ENCODE data around the gene MMP25. TPM values are rescaled to one million over a fixed set of nuclear protein-coding genes. Genes with fewer than 3 reads are reported as not detected.

Gene MMP25
- polyA plus RNA-seq, 1 donor (not counting 4 experiments of a cell fraction or from before 2014, with no cell fraction given), result 0.09 TPM

DNA sequence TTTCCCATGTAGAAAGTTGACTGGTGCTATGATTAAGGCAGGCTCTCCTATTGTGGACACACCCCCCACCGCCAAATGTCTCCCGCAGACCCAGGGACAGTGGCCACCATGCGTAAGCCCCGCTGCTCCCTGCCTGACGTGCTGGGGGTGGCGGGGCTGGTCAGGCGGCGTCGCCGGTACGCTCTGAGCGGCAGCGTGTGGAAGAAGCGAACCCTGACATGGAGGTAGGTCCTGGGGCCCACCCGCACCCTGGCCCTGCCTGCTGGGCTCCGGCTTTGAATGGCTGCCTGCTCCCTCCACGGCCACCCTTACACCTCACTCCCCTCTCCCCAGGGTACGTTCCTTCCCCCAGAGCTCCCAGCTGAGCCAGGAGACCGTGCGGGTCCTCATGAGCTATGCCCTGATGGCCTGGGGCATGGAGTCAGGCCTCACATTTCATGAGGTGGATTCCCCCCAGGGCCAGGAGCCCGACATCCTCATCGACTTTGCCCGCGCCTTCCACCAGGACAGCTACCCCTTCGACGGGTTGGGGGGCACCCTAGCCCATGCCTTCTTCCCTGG lies 3.6 kb downstream of the MMP25 start:
- no peak for FAIRE-seq
- TF ChIP-seq, protein P1, sequence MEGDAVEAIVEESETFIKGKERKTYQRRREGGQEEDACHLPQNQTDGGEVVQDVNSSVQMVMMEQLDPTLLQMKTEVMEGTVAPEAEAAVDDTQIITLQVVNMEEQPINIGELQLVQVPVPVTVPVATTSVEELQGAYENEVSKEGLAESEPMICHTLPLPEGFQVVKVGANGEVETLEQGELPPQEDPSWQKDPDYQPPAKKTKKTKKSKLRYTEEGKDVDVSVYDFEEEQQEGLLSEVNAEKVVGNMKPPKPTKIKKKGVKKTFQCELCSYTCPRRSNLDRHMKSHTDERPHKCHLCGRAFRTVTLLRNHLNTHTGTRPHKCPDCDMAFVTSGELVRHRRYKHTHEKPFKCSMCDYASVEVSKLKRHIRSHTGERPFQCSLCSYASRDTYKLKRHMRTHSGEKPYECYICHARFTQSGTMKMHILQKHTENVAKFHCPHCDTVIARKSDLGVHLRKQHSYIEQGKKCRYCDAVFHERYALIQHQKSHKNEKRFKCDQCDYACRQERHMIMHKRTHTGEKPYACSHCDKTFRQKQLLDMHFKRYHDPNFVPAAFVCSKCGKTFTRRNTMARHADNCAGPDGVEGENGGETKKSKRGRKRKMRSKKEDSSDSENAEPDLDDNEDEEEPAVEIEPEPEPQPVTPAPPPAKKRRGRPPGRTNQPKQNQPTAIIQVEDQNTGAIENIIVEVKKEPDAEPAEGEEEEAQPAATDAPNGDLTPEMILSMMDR (optimal IDR thresholded peaks at IDR 0.05 in 1 of 3, IDR thresholded peaks at IDR 0.05 in 1 of 3, conservative IDR thresholded peaks at IDR 0.05 in 1 of 3; ENCODE audit: extremely low read depth in 1 of 3, insufficient read depth in 2 of 3, low read length in 3 of 3), result no peak
- no peak for TF ChIP-seq EZH2 (IDR thresholded peaks at IDR 0.05; ENCODE audit: low read length)
- no peak overlapping the region for H3K4me3 ChIP-seq (ENCODE audit: control insufficient read depth in 2 of 3, extremely low read depth in 1 of 3, insufficient read depth in 2 of 3, low read depth in 1 of 3, low read length in 3 of 3)
- peaks cover 0 to 6% of the 10 kb centered on the region in 2 experiments for H3K36me3 ChIP-seq (ENCODE audit: control insufficient read depth in 2 of 2, extremely low read depth in 1 of 2, insufficient read depth in 2 of 2, low read length in 2 of 2)
- H3K9me3 ChIP-seq (ENCODE audit: control insufficient read depth, low read depth, low read length), result no peaks in the 10 kb centered on the region
- H3K9me1 ChIP-seq (ENCODE audit: control insufficient read depth, extremely low read depth, insufficient read depth, low read length), result no peaks in the 10 kb centered on the region
- no peak overlapping the region for H3K9ac ChIP-seq (ENCODE audit: control insufficient read depth, extremely low read depth, insufficient read depth, low read length)
- peaks cover 41% of the 10 kb centered on the region for H3K27me3 ChIP-seq (ENCODE audit: control insufficient read depth, extremely low read depth, insufficient read depth, low read length)
- no peak for DNase-seq (ENCODE audit: low read depth, low spot score)
- no peak overlapping the region for H3K27ac ChIP-seq (ENCODE audit: control insufficient read depth, insufficient read depth, low read length)
- no peak overlapping the region for H2AFZ ChIP-seq (ENCODE audit: control insufficient read depth, low read length)
- no peaks in the 10 kb centered on the region for H3K79me2 ChIP-seq (ENCODE audit: control insufficient read depth, insufficient read depth, low read length)
- dilution Hi-C loops (cut with MboI; ENCODE audit: extremely low pct_ligation_motif_present, low sequenced_read_pairs), result no loop called here
- H4K20me1 ChIP-seq (ENCODE audit: control insufficient read depth, extremely low read depth, insufficient read depth, low read length), result no peaks in the 10 kb centered on the region
- H3K4me1 ChIP-seq (ENCODE audit: control insufficient read depth, extremely low read depth, insufficient read depth, low read length), result no peaks in the 10 kb centered on the region
- no peak overlapping the region for H3K4me2 ChIP-seq (ENCODE audit: control insufficient read depth, extremely low read depth, insufficient read depth, low read depth, low read length)

DNA sequence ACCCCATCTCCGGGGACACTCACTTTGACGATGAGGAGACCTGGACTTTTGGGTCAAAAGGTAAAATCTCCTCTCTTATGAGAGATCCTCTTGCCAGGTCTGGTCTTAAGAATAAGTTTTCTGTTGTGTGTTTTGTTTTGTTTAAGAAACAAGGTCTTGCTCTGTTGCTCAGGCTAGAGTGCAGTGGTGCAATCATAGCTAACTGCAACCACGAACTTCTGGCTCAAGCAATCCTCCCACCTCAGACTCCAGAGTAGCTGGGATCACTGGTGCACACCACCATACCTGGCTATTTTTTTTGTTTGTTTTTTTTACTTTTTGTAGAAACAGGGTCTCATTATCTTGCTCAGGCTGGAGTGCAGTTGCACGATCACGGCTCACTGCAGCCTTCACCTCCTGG lies 4.1 kb downstream of the MMP25 start:
- H3K4me1 ChIP-seq (ENCODE audit: control insufficient read depth, extremely low read depth, insufficient read depth, low read length), result no peaks in the 10 kb centered on the region
- no peaks in the 10 kb centered on the region for H3K79me2 ChIP-seq (ENCODE audit: control insufficient read depth, insufficient read depth, low read length)
- no peak overlapping the region for H2AFZ ChIP-seq (ENCODE audit: control insufficient read depth, low read length)
- no peak overlapping the region for H3K4me2 ChIP-seq (ENCODE audit: control insufficient read depth, extremely low read depth, insufficient read depth, low read depth, low read length)
- no peaks in the 10 kb centered on the region for H4K20me1 ChIP-seq (ENCODE audit: control insufficient read depth, extremely low read depth, insufficient read depth, low read length)
- no peaks in the 10 kb centered on the region for H3K9me1 ChIP-seq (ENCODE audit: control insufficient read depth, extremely low read depth, insufficient read depth, low read length)
- TF ChIP-seq, protein P1 (optimal IDR thresholded peaks at IDR 0.05 in 1 of 3, IDR thresholded peaks at IDR 0.05 in 1 of 3, conservative IDR thresholded peaks at IDR 0.05 in 1 of 3; ENCODE audit: extremely low read depth in 1 of 3, insufficient read depth in 2 of 3, low read length in 3 of 3), result no peak
- TF ChIP-seq EZH2 (IDR thresholded peaks at IDR 0.05; ENCODE audit: low read length), result no peak
- dilution Hi-C loops (cut with MboI; ENCODE audit: extremely low pct_ligation_motif_present, low sequenced_read_pairs), result no loop called here
- DNase-seq (ENCODE audit: low read depth, low spot score) (no peak), FAIRE-seq (no peak)
- H3K36me3 ChIP-seq (ENCODE audit: control insufficient read depth in 2 of 2, extremely low read depth in 1 of 2, insufficient read depth in 2 of 2, low read length in 2 of 2), result peaks cover 0 to 6% of the 10 kb centered on the region in 2 experiments
- H3K9ac ChIP-seq (ENCODE audit: control insufficient read depth, extremely low read depth, insufficient read depth, low read length), result no peak overlapping the region
- H3K27ac ChIP-seq (ENCODE audit: control insufficient read depth, insufficient read depth, low read length), result no peak overlapping the region
- H3K4me3 ChIP-seq (ENCODE audit: control insufficient read depth in 2 of 3, extremely low read depth in 1 of 3, insufficient read depth in 2 of 3, low read depth in 1 of 3, low read length in 3 of 3), result no peak overlapping the region
- peaks cover 36% of the 10 kb centered on the region for H3K27me3 ChIP-seq (ENCODE audit: control insufficient read depth, extremely low read depth, insufficient read depth, low read length)
- no peaks in the 10 kb centered on the region for H3K9me3 ChIP-seq (ENCODE audit: control insufficient read depth, low read depth, low read length)

Measured in keratinocyte (primary cell).